Chondrocyte (in vitro differentiated cells): ENCODE results near the gene INTS7. TPM values are rescaled to one million over a fixed set of nuclear protein-coding genes. Genes with fewer than 3 reads are reported as not detected.

ENCODE experiments used
- DNase-seq: peaks from one replicate; pipeline ENCODE4 v3.0.0; 2021; ENCODE audit warnings: mixed read lengths, low spot score
- H3K27ac Mint-ChIP-seq: one replicate; pipeline ENCODE4 v1.8.0; 2021; ENCODE audit warnings: mild to moderate bottlenecking, moderate library complexity, mixed read lengths; ENCODE audit not compliant: unreplicated experiment
- H3K27me3 Mint-ChIP-seq: 2 replicates; pipeline ENCODE4 v1.8.0; 2021; ENCODE audit warnings: low read depth, mixed read lengths
- H3K36me3 Mint-ChIP-seq: 2 replicates; pipeline ENCODE4 v1.8.0; 2021; ENCODE audit warnings: low read depth, mixed read lengths
- H3K4me1 Mint-ChIP-seq: 2 replicates; pipeline ENCODE4 v1.8.0; 2021; ENCODE audit warnings: low read depth, mild to moderate bottlenecking, mixed read lengths
- H3K4me3 Mint-ChIP-seq: one replicate; pipeline ENCODE4 v1.8.0; 2021; ENCODE audit warnings: mild to moderate bottlenecking, moderate library complexity, mixed read lengths; ENCODE audit not compliant: unreplicated experiment
- H3K9me3 Mint-ChIP-seq: 2 replicates; pipeline ENCODE4 v1.8.0; 2021; ENCODE audit warnings: low read depth, mixed read lengths
- CTCF ChIP-seq: fragments of 200-600 bp; sonication (generic); IDR thresholded peaks from 2 replicates; pipeline ENCODE4 v1.5.0; 2021; ENCODE audit warnings: antibody characterized with exemption, mild to moderate bottlenecking, moderate library complexity
- total RNA-seq: library from RNA; stranded (reverse); gene quantifications from 3 replicates; pipeline ENCODE4 v1.2.1, GENCODE V29; 2021

The INTS7 gene
- total RNA-seq, 1 donor from 2014 or later: 18.6 TPM

- DNase-seq: no peak
- Mint-ChIP-seq H3K4me1 (peaks cover 10% of the 10 kb centered on the region), H3K27ac (peak overlapping the region; percentile 49), H3K9me3 (no peaks in the 10 kb centered on the region), H3K36me3 (no peaks in the 10 kb centered on the region), H3K4me3 (no peak overlapping the region), H3K27me3 (no peaks in the 10 kb centered on the region)
- TF ChIP-seq CTCF: no peak
These were observed 103.0 kb downstream of the INTS7 start for GRCh38 chr1:211932231-211932932.

GRCh38 chr1:211929683-211930082 is 105.7 kb downstream of the INTS7 start:
- H3K27ac Mint-ChIP-seq: no peak overlapping the region
- peaks cover 10% of the 10 kb centered on the region for H3K4me1 Mint-ChIP-seq
- no peak overlapping the region for H3K4me3 Mint-ChIP-seq
- no peaks in the 10 kb centered on the region for H3K27me3 Mint-ChIP-seq
- no peaks in the 10 kb centered on the region for H3K9me3 Mint-ChIP-seq
- no peaks in the 10 kb centered on the region for H3K36me3 Mint-ChIP-seq
- no peak for TF ChIP-seq CTCF
- no peak for DNase-seq

- Mint-ChIP-seq H3K27me3 (no peaks in the 10 kb centered on the region), H3K4me1 (peaks cover 10% of the 10 kb centered on the region), H3K36me3 (no peaks in the 10 kb centered on the region), H3K9me3 (no peaks in the 10 kb centered on the region), H3K4me3 (no peak overlapping the region), H3K27ac (no peak overlapping the region)
- no peak for DNase-seq
- no peak for TF ChIP-seq CTCF
These were observed 106.2 kb downstream of the INTS7 start for GRCh38 chr1:211928993-211929637.

- H3K27ac Mint-ChIP-seq: no peak overlapping the region
- no peaks in the 10 kb centered on the region for H3K27me3 Mint-ChIP-seq
- H3K4me1 Mint-ChIP-seq: peaks cover 10% of the 10 kb centered on the region
- H3K4me3 Mint-ChIP-seq: no peak overlapping the region
- TF ChIP-seq CTCF: no peak
- no peak for DNase-seq
- no peaks in the 10 kb centered on the region for H3K9me3 Mint-ChIP-seq
- H3K36me3 Mint-ChIP-seq: no peaks in the 10 kb centered on the region
These were observed 107.0 kb downstream of the INTS7 start for GRCh38 chr1:211928290-211928801.

GRCh38 chr1:211925016-211925415 is 110.3 kb downstream of the INTS7 start:
- no peaks in the 10 kb centered on the region for H3K36me3 Mint-ChIP-seq
- H3K4me3 Mint-ChIP-seq: no peak overlapping the region
- H3K4me1 Mint-ChIP-seq: peaks cover 8% of the 10 kb centered on the region
- no peak for TF ChIP-seq CTCF
- H3K27me3 Mint-ChIP-seq: no peaks in the 10 kb centered on the region
- DNase-seq: no peak
- no peak overlapping the region for H3K27ac Mint-ChIP-seq
- no peaks in the 10 kb centered on the region for H3K9me3 Mint-ChIP-seq
